H1 (cell line): ENCODE measurements around the gene ASF1B. TPM values are rescaled to one million over a fixed set of nuclear protein-coding genes. Genes with fewer than 3 reads are reported as not detected.

ENCODE experiments used
- BRCA1 ChIP-seq: IDR thresholded peaks from 2 replicates; pipeline ENCODE4 v1.6.1; 2012; ENCODE audit warnings: low read depth, low read length, improper control_type of control experiment
- CHD7 ChIP-seq: fragments of 300-600 bp; sonication (generic); IDR thresholded peaks from 2 replicates; pipeline ENCODE4 v1.7.1; 2012; ENCODE audit warnings: low read length, moderate library complexity, mild to moderate bottlenecking, inconsistent platforms; ENCODE audit not compliant: insufficient replicate concordance
- KDM5A ChIP-seq: fragments of 200-600 bp; IDR thresholded peaks from 2 replicates; pipeline ENCODE4 v1.7.1; 2012; ENCODE audit warnings: mild to moderate bottlenecking, low read length, inconsistent platforms, mixed read lengths
- NANOG ChIP-seq: IDR thresholded peaks from 2 replicates; pipeline ENCODE4 v1.6.1; 2011; ENCODE audit warnings: low read length, low read depth, mild to moderate bottlenecking, inconsistent platforms; ENCODE audit not compliant: insufficient read depth, poor library complexity, severe bottlenecking
- RFX5 ChIP-seq: IDR thresholded peaks from 2 replicates; pipeline ENCODE4 v1.6.1; 2011; ENCODE audit warnings: low read depth, low read length, improper control_type of control experiment, borderline replicate concordance
- SIX5 ChIP-seq: IDR thresholded peaks from 2 replicates; pipeline ENCODE4 v1.6.1; 2011; ENCODE audit warnings: mild to moderate bottlenecking, low read depth, low read length
- SP1 ChIP-seq: IDR thresholded peaks from 2 replicates; pipeline ENCODE4 v1.6.1; 2011; ENCODE audit warnings: low read depth, low read length
- SRF ChIP-seq: IDR thresholded peaks from 2 replicates; pipeline ENCODE4 v1.6.1; 2011; ENCODE audit warnings: mild to moderate bottlenecking, low read depth, low read length, moderate library complexity
- TAF1 ChIP-seq: IDR thresholded peaks from 2 replicates; pipeline ENCODE4 v1.6.1; 2011; ENCODE audit warnings: mild to moderate bottlenecking, low read depth, low read length
- TBP ChIP-seq: IDR thresholded peaks from 2 replicates; pipeline ENCODE4 v1.6.1; 2011; ENCODE audit warnings: low read depth, low read length, improper control_type of control experiment
- TCF12 ChIP-seq: IDR thresholded peaks from 2 replicates; pipeline ENCODE4 v1.6.1; 2011; ENCODE audit warnings: low read depth, mild to moderate bottlenecking, low read length
- polyA plus RNA-seq, 7 experiments: library from polyadenylated mRNA; depleted of rRNA in 3 of 7; stranded (reverse) in 5 of 7; unstranded in 2 of 7; fragments of >200 nt in 5 of 7; fragments of 200-250 nt in 2 of 7; gene quantifications; 1 replicate in 5 of 7; 2 replicates in 1 of 7; 4 replicates in 1 of 7; pipeline versions ENCODE4 v1.2.1 to v1.2.3, GENCODE V29; 2011 to 2013; ENCODE audit warnings: missing spikeins in 2 of 7, mixed read lengths in 2 of 7
- total RNA-seq: library from RNA; stranded (reverse); fragmentation: NEBNext Ultra II Directional; extraction: Animal tissue kit (Norgen Biotek cat#: 25700); gene quantifications from 2 replicates; pipeline ENCODE4 v1.2.1, GENCODE V29; 2021

The ASF1B gene
- total and polyA plus RNA-seq, 2 of the 8 experiments (the other 6 are each of a cell fraction or from before 2014, with no cell fraction given), result 32.6 to 59.2 TPM

DNA sequence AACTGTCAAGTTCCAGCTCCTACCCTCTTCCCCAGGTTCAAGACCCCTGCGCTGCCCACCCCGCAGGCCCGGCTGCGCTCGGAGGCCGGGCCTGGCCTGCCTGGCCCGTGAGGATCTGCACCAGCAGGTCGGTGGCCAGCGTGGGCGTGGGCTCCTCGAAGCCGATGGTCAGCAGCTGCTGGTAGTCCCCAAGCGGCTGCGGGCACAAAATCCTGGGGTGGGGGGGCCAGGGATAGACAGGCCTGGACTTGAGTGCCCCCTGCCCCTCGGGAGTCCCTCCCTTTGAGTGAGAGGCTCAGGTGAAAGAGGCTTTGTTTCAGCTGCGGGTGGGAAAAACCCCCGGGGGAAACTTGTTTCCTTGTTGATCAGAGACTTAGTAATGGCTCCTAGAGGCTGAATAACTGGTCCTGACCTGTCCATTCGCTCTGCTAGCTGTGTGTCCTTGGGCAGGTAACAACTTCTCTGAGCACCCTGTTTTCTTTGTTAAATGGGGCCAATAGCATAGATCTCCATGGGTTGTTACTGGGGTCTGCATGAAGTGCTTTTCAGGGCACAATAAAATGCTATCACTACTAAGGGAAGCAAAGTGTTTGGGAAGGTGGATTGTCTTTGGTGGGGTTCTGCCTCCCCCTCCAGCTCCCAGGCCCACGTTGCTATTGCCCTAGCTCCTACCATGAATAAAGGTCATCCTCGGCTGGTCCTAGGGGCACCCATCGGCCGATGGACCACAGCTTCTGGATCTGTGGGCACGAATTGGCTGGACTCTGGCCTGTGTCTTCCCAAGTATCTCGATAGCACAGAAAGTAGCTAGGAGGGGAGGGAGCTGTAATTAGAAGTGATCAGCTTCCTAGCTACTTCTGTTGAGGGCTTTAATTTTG lies 54.4 kb downstream of the ASF1B start (continued):
- TF ChIP-seq CHD7 (no peak), TBP (no peak), SIX5 (no peak), BRCA1 (no peak), SRF (no peak), TCF12 (no peak), NANOG (no peak), RFX5 (no peak), KDM5A (no peak), SP1 (no peak), TAF1 (no peak)
